OCI-LY1 (cell line): ENCODE results near the gene ADA.

Source experiments
- H2AFZ ChIP-seq: fragments of 200-600 bp; sonication (generic), shearing (Covaris generic); 2 replicates; pipeline ENCODE4 v1.6.0; 2014; ENCODE audit warnings: antibody characterized with exemption, mild to moderate bottlenecking, low read length
- H3F3A ChIP-seq: fragments of 200-600 bp; sonication (generic), shearing (Covaris generic); 2 replicates; pipeline ENCODE4 v1.6.0; 2014; ENCODE audit warnings: mild to moderate bottlenecking, antibody characterized with exemption, low read length, moderate library complexity; ENCODE audit not compliant: insufficient read depth
- H3K27ac ChIP-seq: fragments of 200-600 bp; sonication (generic); 2 replicates; pipeline ENCODE4 v1.5.1; 2014; ENCODE audit warnings: low read length, mixed run types, mild to moderate bottlenecking, low read depth; ENCODE audit not compliant: poor library complexity, severe bottlenecking
- H3K27me3 ChIP-seq: fragments of 200-600 bp; sonication (generic); 2 replicates; pipeline ENCODE4 v1.6.0; 2014; ENCODE audit warnings: antibody characterized with exemption, mild to moderate bottlenecking, low read length, moderate library complexity; ENCODE audit not compliant: insufficient read depth
- H3K36me3 ChIP-seq: fragments of 200-600 bp; sonication (generic); 2 replicates; pipeline ENCODE4 v1.6.1; 2014; ENCODE audit warnings: mild to moderate bottlenecking, antibody characterized with exemption, low read length, moderate library complexity, mixed read lengths; ENCODE audit not compliant: insufficient read depth
- H3K4me1 ChIP-seq: fragments of 200-600 bp; sonication (generic); 2 replicates; pipeline ENCODE4 v1.5.1; 2014; ENCODE audit warnings: mild to moderate bottlenecking, low read length, moderate library complexity; ENCODE audit not compliant: insufficient read depth, severe bottlenecking
- H3K4me2 ChIP-seq: fragments of 200-600 bp; sonication (generic), shearing (Covaris generic); 2 replicates; pipeline ENCODE4 v1.6.1; 2014; ENCODE audit warnings: low read length
- H3K4me3 ChIP-seq: fragments of 200-600 bp; sonication (generic); 2 replicates; pipeline ENCODE4 v1.5.1; 2014; ENCODE audit warnings: low read length, low read depth, mild to moderate bottlenecking, mixed read lengths; ENCODE audit not compliant: poor library complexity, severe bottlenecking
- H3K79me2 ChIP-seq: fragments of 200-600 bp; shearing (Covaris generic); 2 replicates; pipeline ENCODE4 v1.6.1; 2016; ENCODE audit warnings: mixed run types, low read length, mixed read lengths; ENCODE audit not compliant: insufficient read depth
- H3K9ac ChIP-seq: fragments of 200-600 bp; sonication (generic), shearing (Covaris generic); 2 replicates; pipeline ENCODE4 v1.6.1; 2014; ENCODE audit warnings: mild to moderate bottlenecking, low read length, mixed read lengths
- H3K9me2 ChIP-seq: fragments of 200-600 bp; sonication (generic), shearing (Covaris generic); 2 replicates; pipeline ENCODE4 v1.6.1; 2014; ENCODE audit warnings: low read depth, mild to moderate bottlenecking, low read length, mixed read lengths
- H3K9me3 ChIP-seq: fragments of 200-600 bp; shearing (Covaris generic); 2 replicates; pipeline ENCODE4 v1.6.1; 2014; ENCODE audit warnings: low read length, mixed read lengths
- H4K20me1 ChIP-seq: fragments of 200-600 bp; sonication (generic), shearing (Covaris generic); 2 replicates; pipeline ENCODE4 v1.6.0; 2016; ENCODE audit warnings: mild to moderate bottlenecking, low read length; ENCODE audit not compliant: insufficient read depth
- EZH2 ChIP-seq: fragments of 200-600 bp; sonication (generic), shearing (Covaris generic); IDR thresholded peaks from 2 replicates; pipeline ENCODE4 v1.8.0; 2017; ENCODE audit warnings: borderline replicate concordance, mixed run types, mild to moderate bottlenecking, antibody characterized with exemption, low read length, moderate library complexity, mixed read lengths
- TF ChIP-seq, protein P1 (sequence below): fragments of 200-600 bp; sonication (generic), shearing (Covaris generic); IDR thresholded peaks from 2 replicates; pipeline ENCODE4 v1.5.1; 2017; ENCODE audit warnings: mild to moderate bottlenecking, antibody characterized with exemption, low read length, moderate library complexity, mixed read lengths

Gene ADA

DNA sequence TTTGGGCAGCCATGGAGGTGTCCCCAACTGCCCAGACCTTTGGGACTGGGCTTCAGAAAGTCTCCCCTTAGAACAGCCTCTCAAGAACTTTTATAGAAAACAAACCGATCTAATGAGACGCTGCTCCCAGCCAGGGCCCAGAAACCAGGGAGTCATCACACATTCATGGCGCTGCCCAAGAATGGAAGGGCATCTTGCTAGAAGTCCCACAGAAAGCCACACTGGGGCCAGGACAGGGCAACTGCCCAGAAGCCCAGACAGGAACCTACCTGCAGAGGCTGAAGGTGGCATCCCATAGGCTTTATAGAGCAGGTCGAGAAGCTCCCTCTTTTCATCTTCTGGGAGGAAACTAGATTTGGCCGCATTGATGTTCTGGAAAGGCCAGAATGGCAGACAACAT lies 31.5 kb downstream of the ADA start:
- Histone ChIP-seq H2AFZ (no peak overlapping the region), H4K20me1 (no peaks in the 10 kb centered on the region), H3K36me3 (peaks cover 69% of the 10 kb centered on the region), H3K4me3 (no peak overlapping the region), H3K9me3 (no peaks in the 10 kb centered on the region), H3F3A (no peaks in the 10 kb centered on the region), H3K4me2 (no peak overlapping the region), H3K79me2 (no peaks in the 10 kb centered on the region), H3K4me1 (peaks cover 45% of the 10 kb centered on the region), H3K27me3 (no peaks in the 10 kb centered on the region), H3K9ac (no peak overlapping the region), H3K27ac (peak overlapping the region; percentile 99), H3K9me2 (no peaks in the 10 kb centered on the region)
- TF ChIP-seq EZH2 = no peak
- TF ChIP-seq, protein P1, sequence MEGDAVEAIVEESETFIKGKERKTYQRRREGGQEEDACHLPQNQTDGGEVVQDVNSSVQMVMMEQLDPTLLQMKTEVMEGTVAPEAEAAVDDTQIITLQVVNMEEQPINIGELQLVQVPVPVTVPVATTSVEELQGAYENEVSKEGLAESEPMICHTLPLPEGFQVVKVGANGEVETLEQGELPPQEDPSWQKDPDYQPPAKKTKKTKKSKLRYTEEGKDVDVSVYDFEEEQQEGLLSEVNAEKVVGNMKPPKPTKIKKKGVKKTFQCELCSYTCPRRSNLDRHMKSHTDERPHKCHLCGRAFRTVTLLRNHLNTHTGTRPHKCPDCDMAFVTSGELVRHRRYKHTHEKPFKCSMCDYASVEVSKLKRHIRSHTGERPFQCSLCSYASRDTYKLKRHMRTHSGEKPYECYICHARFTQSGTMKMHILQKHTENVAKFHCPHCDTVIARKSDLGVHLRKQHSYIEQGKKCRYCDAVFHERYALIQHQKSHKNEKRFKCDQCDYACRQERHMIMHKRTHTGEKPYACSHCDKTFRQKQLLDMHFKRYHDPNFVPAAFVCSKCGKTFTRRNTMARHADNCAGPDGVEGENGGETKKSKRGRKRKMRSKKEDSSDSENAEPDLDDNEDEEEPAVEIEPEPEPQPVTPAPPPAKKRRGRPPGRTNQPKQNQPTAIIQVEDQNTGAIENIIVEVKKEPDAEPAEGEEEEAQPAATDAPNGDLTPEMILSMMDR = no peak

DNA sequence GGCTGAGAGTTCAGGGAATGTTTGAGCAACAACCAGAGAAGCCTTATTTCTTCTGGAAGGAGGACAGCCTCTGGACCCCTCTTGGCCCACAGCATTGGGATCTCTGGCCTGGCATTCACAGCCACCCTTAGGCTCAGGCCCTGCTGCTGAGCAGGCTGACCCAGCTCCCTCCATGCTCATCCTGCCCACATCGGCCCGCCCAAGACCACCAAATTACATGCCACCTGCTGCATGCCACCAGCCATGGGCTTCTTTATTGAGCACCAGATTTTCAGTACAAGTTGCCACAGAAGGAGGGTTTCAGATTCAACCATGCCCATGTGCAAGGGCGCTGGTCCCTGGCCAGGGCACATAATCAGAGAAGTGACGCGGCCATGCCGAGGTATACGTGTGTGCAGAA lies 32.2 kb downstream of the ADA start:
- Histone ChIP-seq H3K27me3 (no peaks in the 10 kb centered on the region), H3K9ac (peak overlapping the region; percentile 63; the same call in 1 of the 2 replicates), H3K27ac (peak overlapping the region; percentile 99), H3F3A (no peaks in the 10 kb centered on the region), H3K36me3 (peaks cover 64% of the 10 kb centered on the region), H3K79me2 (no peaks in the 10 kb centered on the region), H3K9me3 (no peaks in the 10 kb centered on the region), H3K4me3 (no peak overlapping the region), H3K9me2 (no peaks in the 10 kb centered on the region), H3K4me2 (no peak overlapping the region; the same call in 1 of the 2 replicates), H3K4me1 (peaks cover 53% of the 10 kb centered on the region), H2AFZ (no peak overlapping the region), H4K20me1 (no peaks in the 10 kb centered on the region)
- TF ChIP-seq, protein P1 = no peak
- TF ChIP-seq EZH2 = no peak

DNA sequence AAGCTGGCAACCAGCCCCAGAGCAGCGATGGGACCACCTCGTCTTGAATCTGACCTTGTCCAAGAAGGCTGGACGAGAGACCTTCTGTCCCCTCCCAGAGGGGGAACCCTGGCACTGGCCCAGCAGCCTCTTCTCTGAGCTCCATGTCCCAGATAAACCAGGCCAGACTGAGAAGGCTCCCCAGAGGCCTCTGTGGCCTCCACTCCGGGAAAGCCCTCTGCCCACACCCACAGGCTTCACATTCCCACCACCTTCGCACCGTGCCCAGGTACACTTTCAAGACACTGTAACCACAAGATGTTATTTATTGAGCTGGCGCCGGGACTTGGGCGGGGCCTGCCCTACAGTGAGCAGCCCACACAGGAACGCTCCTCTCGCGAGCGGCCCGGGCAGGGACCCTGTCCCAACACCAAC lies 33.2 kb downstream of the ADA start:
- Histone ChIP-seq H3K9me3 (no peaks in the 10 kb centered on the region), H4K20me1 (no peaks in the 10 kb centered on the region), H2AFZ (no peak overlapping the region), H3K4me1 (peaks cover 60% of the 10 kb centered on the region), H3F3A (no peaks in the 10 kb centered on the region), H3K36me3 (peaks cover 64% of the 10 kb centered on the region), H3K4me2 (peak overlapping the region; percentile 56), H3K9me2 (no peaks in the 10 kb centered on the region), H3K27ac (peak overlapping the region; percentile 99), H3K9ac (peak overlapping the region; percentile 63), H3K27me3 (no peaks in the 10 kb centered on the region), H3K4me3 (peak overlapping the region; percentile 23), H3K79me2 (no peaks in the 10 kb centered on the region)
- TF ChIP-seq, protein P1 = no peak
- no peak for TF ChIP-seq EZH2
